Putamen (tissue), 1 donor: ENCODE measurements around the gene ANK3.

ENCODE experiments used
- DNase-seq: peaks from one replicate; pipeline ENCODE4 v3.0.0-alpha.2; 2016; ENCODE audit warnings: low spot score

ANK3 gene

DNA sequence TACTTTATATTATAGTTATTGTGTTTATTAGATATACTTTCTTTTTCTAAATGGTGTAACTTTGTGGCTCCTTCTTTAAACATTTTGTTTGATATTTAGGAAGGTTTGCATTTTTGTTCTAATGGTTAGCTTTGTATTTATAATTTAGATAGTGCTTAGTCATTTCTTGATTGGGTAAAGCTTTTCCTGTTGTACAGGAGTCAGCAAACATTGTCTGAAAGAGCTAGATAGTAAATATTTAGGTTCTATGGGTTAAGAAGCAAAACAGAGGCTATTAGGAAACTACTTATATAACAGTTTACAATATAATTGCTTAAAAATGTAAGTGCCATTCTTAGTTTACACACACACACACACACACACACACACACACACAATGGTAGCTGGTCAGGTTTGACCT, 412.8 kb downstream of the ANK3 start:
- no peak for DNase-seq
